ENCODE results near the gene VIPR2.

- TF ChIP-seq CTCF (IDR thresholded peaks at IDR 0.05; ENCODE audit: low read length) (no peak), EZH2 (optimal IDR thresholded peaks at IDR 0.05; ENCODE audit: low read depth, low read length) (no peak)
Observed at GRCh38 chr7:159147246-159147645, 2.6 kb upstream of the VIPR2 start.

Data from MM.1S (cell line).